Smooth muscle cell of the brain vasculature (primary cell): Measurements from ENCODE around the gene PRSS53.

Source experiments
- DNase-seq: peaks from one replicate; pipeline ENCODE4 v3.0.0-alpha.2; 2012; ENCODE audit warnings: low read depth, low spot score

The PRSS53 gene

GRCh38 chr16:31094424-31095120 lies 5.8 kb upstream of the PRSS53 start, which contains the start of gene VKORC1:
TSS of gene VKORC1 (minus strand) at chr16:31094797. CDS start at chr16:31094729, 68 bp downstream.
- peak; percentile 94 for DNase-seq

GRCh38 chr16:31094088-31094423 lies 5.3 kb upstream of the PRSS53 start:
- DNase-seq, result no peak

- DNase-seq, result no peak
These were observed 4.5 kb upstream of the PRSS53 start for GRCh38 chr16:31093132-31093703.

- no peak for DNase-seq
These were observed 3.6 kb upstream of the PRSS53 start for GRCh38 chr16:31092330-31092729.

- no peak for DNase-seq
These were observed 1.8 kb upstream of the PRSS53 start for GRCh38 chr16:31090540-31090939.

- no peak for DNase-seq
These were observed 456 bp upstream of the PRSS53 start for GRCh38 chr16:31089199-31089598.

- no peak for DNase-seq
These were observed 772 bp downstream of the PRSS53 start for GRCh38 chr16:31087971-31088370.

GRCh38 chr16:31087481-31087880 lies 1.3 kb downstream of the PRSS53 start:
- no peak for DNase-seq

GRCh38 chr16:31086629-31086906 lies 2.2 kb downstream of the PRSS53 start:
- no peak for DNase-seq

GRCh38 chr16:31085873-31086628 lies 2.7 kb downstream of the PRSS53 start:
- DNase-seq, result no peak

- no peak for DNase-seq
These were observed 3.3 kb downstream of the PRSS53 start for GRCh38 chr16:31085411-31085810.

- DNase-seq, result no peak
These were observed 4.0 kb downstream of the PRSS53 start for GRCh38 chr16:31084584-31085302.

GRCh38 chr16:31083981-31084380 lies 4.8 kb downstream of the PRSS53 start:
- no peak for DNase-seq

GRCh38 chr16:31083556-31083955 lies 5.2 kb downstream of the PRSS53 start:
- DNase-seq, result no peak

- DNase-seq, result no peak
These were observed 5.7 kb downstream of the PRSS53 start for GRCh38 chr16:31083081-31083480.

- no peak for DNase-seq
These were observed 6.2 kb downstream of the PRSS53 start for GRCh38 chr16:31082368-31083045.

- DNase-seq, result no peak
These were observed 7.1 kb downstream of the PRSS53 start for GRCh38 chr16:31081428-31082351.

- DNase-seq, result no peak
These were observed 7.9 kb downstream of the PRSS53 start for GRCh38 chr16:31080756-31081419.

- no peak for DNase-seq
These were observed 8.6 kb downstream of the PRSS53 start for GRCh38 chr16:31080035-31080629.
